ENCODE measurements around the gene LMTK3.

DNA sequence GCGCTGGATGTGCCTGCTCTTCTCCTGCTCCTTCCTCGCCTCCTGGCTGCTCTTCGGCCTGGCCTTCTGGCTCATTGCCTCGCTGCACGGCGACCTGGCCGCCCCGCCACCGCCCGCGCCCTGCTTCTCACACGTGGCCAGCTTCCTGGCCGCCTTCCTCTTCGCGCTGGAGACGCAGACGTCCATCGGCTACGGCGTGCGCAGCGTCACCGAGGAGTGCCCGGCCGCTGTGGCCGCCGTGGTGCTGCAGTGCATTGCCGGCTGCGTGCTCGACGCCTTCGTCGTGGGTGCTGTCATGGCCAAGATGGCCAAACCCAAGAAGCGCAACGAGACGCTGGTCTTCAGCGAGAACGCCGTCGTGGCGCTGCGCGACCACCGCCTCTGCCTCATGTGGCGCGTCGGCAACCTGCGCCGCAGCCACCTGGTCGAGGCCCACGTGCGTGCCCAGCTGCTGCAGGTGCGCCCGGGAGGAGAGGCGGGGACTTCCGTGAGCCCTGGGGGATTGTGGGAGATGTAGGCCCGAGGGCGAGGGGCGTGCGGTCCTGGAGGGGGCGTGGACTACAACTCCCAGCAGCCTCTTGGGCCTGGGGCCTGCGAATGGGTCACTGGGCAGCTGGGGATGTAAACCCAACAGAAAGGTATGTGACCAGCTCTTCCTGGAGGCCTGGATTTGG is 49.5 kb downstream of the LMTK3 start:
- TF ChIP-seq CTCF (IDR thresholded peaks at IDR 0.05) (no peak), POLR2A (IDR thresholded peaks at IDR 0.05; ENCODE audit: low read depth) (no peak), EP300 (IDR thresholded peaks at IDR 0.05) (no peak), POLR2AphosphoS5 (IDR thresholded peaks at IDR 0.05) (no peak)
